ENCODE results near the gene LTBP2. TPM values are rescaled to one million over a fixed set of nuclear protein-coding genes. Genes with fewer than 3 reads are reported as not detected.

The LTBP2 gene
- total and polyA plus RNA-seq, 2 of the 8 experiments (the other 6 are each of a cell fraction or from before 2014, with no cell fraction given) = 0.48 to 0.89 TPM

GRCh38 chr14:74609721-74610120 is 2.3 kb downstream of the LTBP2 start (continued):
- no peak for TF ChIP-seq CBX5 (IDR thresholded peaks at IDR 0.05; ENCODE audit: low read depth, low read length)
- TF ChIP-seq KDM5A (IDR thresholded peaks at IDR 0.05; ENCODE audit: low read length) = no peak
- TF ChIP-seq NRF1 (IDR thresholded peaks at IDR 0.05; ENCODE audit: low read depth, low read length) = no peak
- no peak for TF ChIP-seq ZNF274 (IDR thresholded peaks at IDR 0.05; ENCODE audit: borderline replicate concordance, extremely low read depth, low read length)
- TF ChIP-seq KDM4A (IDR thresholded peaks at IDR 0.05; ENCODE audit: low read depth, low read length, severe bottlenecking) = no peak

Measured in H1 (cell line).